Parathyroid adenoma (tissue), 2 donors: ENCODE measurements around the gene SRPRA.

Experiments
- H2AFZ ChIP-seq: fragments of 300-600 bp; sonication (generic); one replicate; pipeline ENCODE4 v1.7.0; 2017; ENCODE audit warnings: antibody characterized with exemption, mild to moderate bottlenecking
- H3K27ac ChIP-seq: fragments of 300-600 bp; sonication (generic); one replicate; pipeline ENCODE4 v1.7.0; 2017
- H3K27me3 ChIP-seq: fragments of 300-600 bp; sonication (generic); one replicate; pipeline ENCODE4 v1.7.0; 2017; ENCODE audit warnings: low read length; ENCODE audit not compliant: control insufficient read depth, insufficient read depth
- H3K36me3 ChIP-seq: fragments of 300-600 bp; sonication (generic); one replicate; pipeline ENCODE4 v1.7.0; 2017; ENCODE audit warnings: low read length; ENCODE audit not compliant: control insufficient read depth, insufficient read depth
- H3K4me1 ChIP-seq: fragments of 300-600 bp; sonication (generic); one replicate; pipeline ENCODE4 v1.7.0; 2017; ENCODE audit warnings: control low read depth
- H3K4me2 ChIP-seq: fragments of 300-600 bp; sonication (generic); one replicate; pipeline ENCODE4 v1.7.0; 2017; ENCODE audit warnings: low read length
- H3K4me3 ChIP-seq: fragments of 300-600 bp; sonication (generic); one replicate; pipeline ENCODE4 v1.7.0; 2017; ENCODE audit warnings: low read depth, low read length
- H3K79me2 ChIP-seq: fragments of 300-600 bp; sonication (generic); one replicate; pipeline ENCODE4 v1.7.0; 2017; ENCODE audit warnings: control low read depth
- H3K9ac ChIP-seq: fragments of 300-600 bp; sonication (generic); one replicate; pipeline ENCODE4 v1.7.0; 2017; ENCODE audit warnings: mild to moderate bottlenecking
- H3K9me3 ChIP-seq: fragments of 300-600 bp; sonication (generic); one replicate; pipeline ENCODE4 v1.7.0; 2017; ENCODE audit warnings: low read length; ENCODE audit not compliant: control insufficient read depth
- TF ChIP-seq, protein P1 (sequence below): fragments of 300-600 bp; sonication (generic); IDR thresholded peaks from one replicate; pipeline ENCODE4 v1.7.0; 2017; ENCODE audit warnings: antibody characterized with exemption, mild to moderate bottlenecking
- donor health status: primary hyperparathyroidism.

SRPRA gene

DNA sequence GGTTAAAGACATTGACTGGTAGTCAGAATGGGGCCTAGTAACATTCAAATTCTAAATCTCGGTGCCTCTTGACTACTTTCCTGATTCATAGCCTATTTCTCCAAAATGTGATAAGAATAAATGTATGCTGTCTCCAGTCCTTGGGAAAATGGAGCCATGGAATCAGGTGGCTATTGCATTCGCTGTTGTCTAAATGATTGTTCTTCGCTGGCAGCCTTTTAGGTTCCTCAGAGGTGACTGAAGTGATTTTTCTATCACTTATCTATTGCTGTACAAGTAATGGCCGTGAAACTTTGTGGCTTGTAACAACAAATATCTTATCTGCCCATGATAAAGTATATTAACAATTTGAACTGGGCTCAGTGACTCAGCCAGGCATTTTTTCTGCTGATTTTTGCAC lies 15.4 kb downstream of the SRPRA start:
- Histone ChIP-seq H3K79me2 (no peaks in the 10 kb centered on the region), H3K36me3 (no peaks in the 10 kb centered on the region), H3K4me3 (no peak overlapping the region), H3K27me3 (no peaks in the 10 kb centered on the region), H3K27ac (no peak overlapping the region), H2AFZ (no peak overlapping the region), H3K9ac (no peak overlapping the region), H3K4me1 (no peaks in the 10 kb centered on the region), H3K9me3 (no peaks in the 10 kb centered on the region), H3K4me2 (no peak overlapping the region)
- TF ChIP-seq, protein P1, sequence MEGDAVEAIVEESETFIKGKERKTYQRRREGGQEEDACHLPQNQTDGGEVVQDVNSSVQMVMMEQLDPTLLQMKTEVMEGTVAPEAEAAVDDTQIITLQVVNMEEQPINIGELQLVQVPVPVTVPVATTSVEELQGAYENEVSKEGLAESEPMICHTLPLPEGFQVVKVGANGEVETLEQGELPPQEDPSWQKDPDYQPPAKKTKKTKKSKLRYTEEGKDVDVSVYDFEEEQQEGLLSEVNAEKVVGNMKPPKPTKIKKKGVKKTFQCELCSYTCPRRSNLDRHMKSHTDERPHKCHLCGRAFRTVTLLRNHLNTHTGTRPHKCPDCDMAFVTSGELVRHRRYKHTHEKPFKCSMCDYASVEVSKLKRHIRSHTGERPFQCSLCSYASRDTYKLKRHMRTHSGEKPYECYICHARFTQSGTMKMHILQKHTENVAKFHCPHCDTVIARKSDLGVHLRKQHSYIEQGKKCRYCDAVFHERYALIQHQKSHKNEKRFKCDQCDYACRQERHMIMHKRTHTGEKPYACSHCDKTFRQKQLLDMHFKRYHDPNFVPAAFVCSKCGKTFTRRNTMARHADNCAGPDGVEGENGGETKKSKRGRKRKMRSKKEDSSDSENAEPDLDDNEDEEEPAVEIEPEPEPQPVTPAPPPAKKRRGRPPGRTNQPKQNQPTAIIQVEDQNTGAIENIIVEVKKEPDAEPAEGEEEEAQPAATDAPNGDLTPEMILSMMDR = no peak

DNA sequence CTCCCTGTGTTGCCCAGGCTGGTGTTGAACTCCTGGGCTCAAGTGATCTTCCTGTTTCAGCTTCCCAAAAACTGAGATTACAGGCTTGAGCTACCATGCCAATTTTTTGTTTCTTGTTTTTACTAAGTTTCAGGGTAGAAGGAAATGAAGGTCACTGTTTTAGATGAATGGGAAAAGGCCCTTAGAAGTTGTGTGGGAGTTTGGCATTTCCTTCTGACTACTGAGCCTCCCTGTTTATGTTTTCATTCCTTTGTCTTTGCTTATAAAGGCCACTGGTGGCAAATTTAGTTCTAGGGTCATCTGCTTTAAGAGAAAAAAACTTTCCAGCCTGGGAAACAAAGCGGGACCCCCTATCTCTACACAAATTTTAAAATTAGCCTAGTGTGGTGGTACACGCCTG lies 22.1 kb downstream of the SRPRA start:
- Histone ChIP-seq H2AFZ (no peak overlapping the region), H3K27me3 (no peaks in the 10 kb centered on the region), H3K4me3 (no peak overlapping the region), H3K79me2 (no peaks in the 10 kb centered on the region), H3K9ac (no peak overlapping the region), H3K4me1 (no peaks in the 10 kb centered on the region), H3K9me3 (no peaks in the 10 kb centered on the region), H3K4me2 (no peak overlapping the region), H3K36me3 (no peaks in the 10 kb centered on the region), H3K27ac (no peak overlapping the region)
- TF ChIP-seq, protein P1 = no peak

DNA sequence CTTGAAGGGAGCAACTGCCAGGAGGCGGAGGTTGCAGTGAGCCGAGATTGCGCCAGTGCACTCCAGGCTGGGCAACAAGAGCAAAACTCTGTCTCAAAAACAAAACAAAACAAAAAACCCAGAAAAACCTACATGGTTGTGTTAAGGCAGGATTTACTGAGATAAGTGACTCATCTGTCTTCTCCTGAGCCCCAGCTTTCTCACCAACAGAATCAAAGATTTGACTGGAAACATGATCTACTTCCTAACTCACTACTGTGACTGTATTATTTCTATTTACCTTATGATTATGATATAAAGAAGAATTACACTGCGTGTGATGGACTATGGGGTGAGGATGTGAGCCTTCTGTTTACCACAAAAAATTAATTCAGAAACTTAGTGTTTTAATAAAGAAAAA lies 35.3 kb downstream of the SRPRA start:
- no peak overlapping the region for H3K4me2 ChIP-seq
- no peak overlapping the region for H3K27ac ChIP-seq
- H3K79me2 ChIP-seq = no peaks in the 10 kb centered on the region
- H3K4me1 ChIP-seq = no peaks in the 10 kb centered on the region
- H2AFZ ChIP-seq = no peak overlapping the region
- TF ChIP-seq, protein P1 = no peak
- H3K9ac ChIP-seq = no peak overlapping the region
- H3K36me3 ChIP-seq = no peaks in the 10 kb centered on the region
- H3K4me3 ChIP-seq = no peak overlapping the region
- H3K27me3 ChIP-seq = no peaks in the 10 kb centered on the region
- H3K9me3 ChIP-seq = no peaks in the 10 kb centered on the region

DNA sequence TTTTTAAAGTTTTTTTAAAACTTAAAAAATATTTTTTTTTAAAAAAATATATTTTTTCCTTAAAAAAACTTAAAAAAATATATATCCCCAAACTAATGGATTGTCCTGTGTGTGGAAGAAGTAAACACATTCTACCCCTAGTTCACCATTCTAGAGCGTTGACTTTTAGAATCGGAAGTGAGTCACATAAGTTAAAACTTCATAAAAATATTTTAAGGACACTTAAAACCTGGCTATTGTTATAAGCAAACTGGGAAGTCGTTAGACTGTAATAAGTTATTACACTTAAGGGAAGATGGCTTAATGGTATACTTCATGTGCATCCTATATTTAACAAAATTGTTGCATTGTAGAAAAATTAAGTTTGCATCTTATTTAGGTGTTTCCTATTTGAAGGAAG lies 36.0 kb downstream of the SRPRA start:
- H3K4me1 ChIP-seq = no peaks in the 10 kb centered on the region
- no peak overlapping the region for H3K4me3 ChIP-seq
- H3K9ac ChIP-seq = no peak overlapping the region
- no peak overlapping the region for H3K4me2 ChIP-seq
- no peak overlapping the region for H2AFZ ChIP-seq
- no peaks in the 10 kb centered on the region for H3K9me3 ChIP-seq
- TF ChIP-seq, protein P1 = no peak
- H3K79me2 ChIP-seq = no peaks in the 10 kb centered on the region
- H3K36me3 ChIP-seq = no peaks in the 10 kb centered on the region
- no peaks in the 10 kb centered on the region for H3K27me3 ChIP-seq
- H3K27ac ChIP-seq = no peak overlapping the region

DNA sequence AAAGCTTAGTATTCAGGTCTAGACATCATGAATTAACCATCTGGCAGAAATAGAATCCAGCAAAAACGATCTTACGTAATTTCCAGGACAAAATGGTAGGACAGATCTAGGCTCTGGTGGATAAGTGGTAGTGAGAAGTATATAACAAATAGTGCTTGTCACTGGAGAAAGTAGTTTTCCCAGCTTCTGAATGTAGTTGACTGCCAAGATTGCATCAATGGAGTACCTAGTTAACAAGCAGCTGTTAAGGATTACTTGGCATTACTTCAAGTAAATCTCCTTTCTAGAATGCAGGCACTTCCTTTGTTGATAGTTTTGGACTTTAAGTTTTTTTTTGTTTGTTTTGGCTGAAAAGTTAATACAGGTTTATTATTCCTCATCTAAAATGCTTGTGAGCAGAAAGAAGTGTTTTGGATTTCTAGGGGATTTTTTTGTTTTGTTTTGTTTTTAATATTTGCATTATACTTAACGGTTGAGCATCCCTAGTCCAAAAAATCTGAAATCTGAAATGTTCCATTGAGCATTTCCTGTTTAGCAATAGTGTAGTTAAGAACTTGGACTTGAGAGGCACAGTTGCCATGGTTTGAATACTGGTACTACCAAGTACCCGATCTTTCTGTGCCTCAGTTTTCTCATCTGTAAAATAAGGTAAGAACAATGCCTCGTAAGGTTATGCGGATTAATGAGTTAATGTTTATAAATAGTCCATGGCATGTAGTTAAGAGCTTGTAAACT lies 36.8 kb downstream of the SRPRA start:
- no peak overlapping the region for H2AFZ ChIP-seq
- no peak overlapping the region for H3K9ac ChIP-seq
- H3K4me2 ChIP-seq = no peak overlapping the region
- H3K27me3 ChIP-seq = no peaks in the 10 kb centered on the region
- H3K27ac ChIP-seq = no peak overlapping the region
- H3K36me3 ChIP-seq = no peaks in the 10 kb centered on the region
- H3K4me3 ChIP-seq = no peak overlapping the region
- no peaks in the 10 kb centered on the region for H3K9me3 ChIP-seq
- no peaks in the 10 kb centered on the region for H3K4me1 ChIP-seq
- H3K79me2 ChIP-seq = no peaks in the 10 kb centered on the region
- TF ChIP-seq, protein P1 = no peak
